ENCODE results near the gene VAMP8. TPM values are rescaled to one million over a fixed set of nuclear protein-coding genes. Genes with fewer than 3 reads are reported as not detected.
A peak's percentile ranks its signal among the peaks of the same experiment; 100 is the strongest.
"Not testable (repeated sequence)": the region's sequence is repeated elsewhere in the genome, so short reads cannot be mapped to it uniquely, and the experiment has no call there.

Gene VAMP8
- total RNA-seq, 1 donor from 2014 or later, result 3.8 TPM

DNA sequence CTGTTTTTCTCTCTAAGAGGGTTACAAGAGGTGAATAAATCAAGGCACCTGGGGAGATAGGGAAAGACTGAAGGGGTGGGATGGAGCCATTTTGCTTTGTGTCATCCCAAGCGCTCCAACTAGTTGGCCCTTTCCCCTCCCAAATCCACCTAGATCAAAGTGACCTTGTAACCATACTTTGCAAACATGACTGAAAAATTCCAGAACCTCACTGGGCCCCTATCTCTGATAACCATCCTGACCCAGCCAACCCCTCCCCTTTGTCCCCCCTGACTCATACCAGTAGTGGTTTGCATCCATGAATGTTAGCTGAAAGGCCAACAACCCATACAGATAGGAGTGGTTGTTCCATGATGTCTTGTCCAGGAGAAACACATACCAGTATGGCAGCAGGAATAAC is 19.2 kb upstream of the VAMP8 start:
- peaks cover 24% of the 10 kb centered on the region for H3K36me3 Mint-ChIP-seq (ENCODE audit: unreplicated experiment)
- no peak overlapping the region for H3K4me3 Mint-ChIP-seq (ENCODE audit: unreplicated experiment)
- no peak overlapping the region for H3K27ac Mint-ChIP-seq (ENCODE audit: unreplicated experiment)
- TF ChIP-seq, protein P1, sequence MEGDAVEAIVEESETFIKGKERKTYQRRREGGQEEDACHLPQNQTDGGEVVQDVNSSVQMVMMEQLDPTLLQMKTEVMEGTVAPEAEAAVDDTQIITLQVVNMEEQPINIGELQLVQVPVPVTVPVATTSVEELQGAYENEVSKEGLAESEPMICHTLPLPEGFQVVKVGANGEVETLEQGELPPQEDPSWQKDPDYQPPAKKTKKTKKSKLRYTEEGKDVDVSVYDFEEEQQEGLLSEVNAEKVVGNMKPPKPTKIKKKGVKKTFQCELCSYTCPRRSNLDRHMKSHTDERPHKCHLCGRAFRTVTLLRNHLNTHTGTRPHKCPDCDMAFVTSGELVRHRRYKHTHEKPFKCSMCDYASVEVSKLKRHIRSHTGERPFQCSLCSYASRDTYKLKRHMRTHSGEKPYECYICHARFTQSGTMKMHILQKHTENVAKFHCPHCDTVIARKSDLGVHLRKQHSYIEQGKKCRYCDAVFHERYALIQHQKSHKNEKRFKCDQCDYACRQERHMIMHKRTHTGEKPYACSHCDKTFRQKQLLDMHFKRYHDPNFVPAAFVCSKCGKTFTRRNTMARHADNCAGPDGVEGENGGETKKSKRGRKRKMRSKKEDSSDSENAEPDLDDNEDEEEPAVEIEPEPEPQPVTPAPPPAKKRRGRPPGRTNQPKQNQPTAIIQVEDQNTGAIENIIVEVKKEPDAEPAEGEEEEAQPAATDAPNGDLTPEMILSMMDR (IDR thresholded peaks at IDR 0.05), result no peak
- H3K4me1 Mint-ChIP-seq (ENCODE audit: unreplicated experiment), result peaks cover 24% of the 10 kb centered on the region
- no peaks in the 10 kb centered on the region for H3K9me3 Mint-ChIP-seq (ENCODE audit: unreplicated experiment)
- no peaks in the 10 kb centered on the region for H3K27me3 Mint-ChIP-seq (ENCODE audit: unreplicated experiment)
- no peak for DNase-seq (ENCODE audit: extremely low spot score, unreplicated experiment)

DNA sequence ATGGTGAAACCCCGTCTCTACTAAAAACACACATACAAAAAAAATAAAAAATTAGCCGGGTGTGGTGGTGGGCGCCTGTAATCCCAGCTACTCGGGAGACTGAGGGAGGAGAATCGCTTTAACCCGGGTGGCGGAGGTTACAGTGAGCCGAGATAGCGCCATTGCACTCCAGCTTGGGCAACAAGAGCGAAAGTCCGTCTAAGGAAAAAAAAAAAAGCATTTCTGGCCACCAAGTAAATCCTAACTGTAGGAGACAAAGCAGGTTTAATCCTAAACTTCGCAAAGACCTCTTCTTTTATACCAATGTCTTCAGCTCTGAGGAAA is 17.0 kb upstream of the VAMP8 start:
- peak overlapping the region; percentile 98 for H3K4me3 Mint-ChIP-seq (ENCODE audit: unreplicated experiment)
- peaks cover 14% of the 10 kb centered on the region for H3K36me3 Mint-ChIP-seq (ENCODE audit: unreplicated experiment)
- H3K4me1 Mint-ChIP-seq (ENCODE audit: unreplicated experiment), result peaks cover 24% of the 10 kb centered on the region
- not testable (repeated sequence) for H3K9me3 Mint-ChIP-seq (ENCODE audit: unreplicated experiment); H3K27me3 Mint-ChIP-seq (ENCODE audit: unreplicated experiment); DNase-seq (ENCODE audit: extremely low spot score, unreplicated experiment)
- H3K27ac Mint-ChIP-seq (ENCODE audit: unreplicated experiment), result peak overlapping the region; percentile 96

DNA sequence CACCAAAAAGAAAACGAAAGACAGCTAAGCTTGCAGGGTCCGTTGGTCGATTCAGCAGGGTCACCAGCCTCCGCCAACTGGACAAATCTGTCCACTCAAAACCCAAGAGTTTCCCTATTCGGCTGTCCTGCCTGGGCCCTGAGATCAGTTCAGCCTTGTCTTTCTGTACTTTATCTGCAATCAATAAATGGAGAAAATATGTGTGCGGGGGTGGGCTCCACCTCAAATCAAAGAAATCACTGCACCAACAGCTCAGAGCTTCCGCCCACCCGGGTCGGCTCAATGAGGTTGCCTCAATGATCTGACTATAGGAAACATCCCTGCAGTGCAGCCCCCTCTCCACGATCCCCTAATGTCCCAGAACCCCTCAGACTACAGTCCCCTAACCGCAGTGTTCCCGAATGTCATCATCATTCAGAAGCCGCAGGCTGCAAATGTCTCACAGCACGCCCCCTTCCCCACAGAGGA is 16.5 kb upstream of the VAMP8 start:
- peaks cover 13% of the 10 kb centered on the region for H3K36me3 Mint-ChIP-seq (ENCODE audit: unreplicated experiment)
- no peak for DNase-seq (ENCODE audit: extremely low spot score, unreplicated experiment)
- H3K4me1 Mint-ChIP-seq (ENCODE audit: unreplicated experiment), result peaks cover 24% of the 10 kb centered on the region
- peak overlapping the region; percentile 96 for H3K27ac Mint-ChIP-seq (ENCODE audit: unreplicated experiment)
- peak overlapping the region; percentile 98 for H3K4me3 Mint-ChIP-seq (ENCODE audit: unreplicated experiment)
- no peaks in the 10 kb centered on the region for H3K27me3 Mint-ChIP-seq (ENCODE audit: unreplicated experiment)
- TF ChIP-seq, protein P1 (IDR thresholded peaks at IDR 0.05), result no peak
- H3K9me3 Mint-ChIP-seq (ENCODE audit: unreplicated experiment), result no peaks in the 10 kb centered on the region

DNA sequence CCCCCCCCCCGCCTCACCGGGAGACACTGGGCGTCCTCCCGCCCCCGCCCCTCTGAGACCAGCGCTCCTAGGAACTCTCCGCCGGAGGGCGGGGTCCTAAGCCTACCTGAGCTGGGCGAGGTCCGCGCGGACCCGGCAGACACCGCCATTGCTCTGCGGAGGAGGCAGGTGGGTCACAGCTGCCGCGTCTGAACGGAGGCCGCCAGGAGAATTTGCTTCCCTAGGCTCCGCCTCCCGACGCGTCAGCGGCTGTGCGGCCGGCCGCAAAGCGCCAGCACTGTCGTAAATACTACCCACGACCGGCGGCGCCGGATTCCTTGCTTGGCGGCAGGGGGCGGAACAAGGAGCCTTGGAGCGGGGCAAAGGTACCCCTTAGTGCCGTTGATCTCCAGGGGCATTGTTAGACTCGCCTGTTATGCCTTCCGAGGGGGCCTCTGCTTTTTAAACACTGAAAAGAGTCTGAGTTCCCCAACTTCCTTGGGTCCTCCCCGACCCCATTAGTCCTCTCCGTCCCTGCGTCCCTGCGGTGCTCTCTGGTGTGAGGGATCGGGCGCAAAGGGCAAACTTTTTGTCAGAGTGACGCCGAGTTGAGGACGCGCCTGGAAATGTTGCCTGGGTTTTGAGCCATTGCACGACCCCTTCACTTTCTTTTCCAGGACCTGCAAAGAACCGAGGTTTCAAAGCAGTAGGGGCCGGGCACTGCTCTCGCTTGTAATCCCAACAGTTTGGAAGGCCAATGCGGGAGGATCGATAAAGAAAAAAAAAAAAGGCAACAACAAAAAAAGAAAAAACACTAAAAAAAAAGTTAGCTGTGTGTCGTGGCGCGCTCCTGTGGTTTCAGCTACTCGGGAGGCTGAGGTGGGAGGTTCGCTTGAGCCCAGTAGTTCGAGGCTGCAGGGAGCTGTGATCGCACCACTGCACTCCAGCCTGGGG is 15.8 kb upstream of the VAMP8 start, which contains the start of gene GGCX:
TSS of gene GGCX (minus strand) at position 214 of the 933 bp plus-strand sequence. CDS start at position 149, 65 bp downstream.
- peak; percentile 96 for DNase-seq (ENCODE audit: extremely low spot score, unreplicated experiment)
- H3K4me3 Mint-ChIP-seq (ENCODE audit: unreplicated experiment), result peak within 1 kb of the TSS; percentile 98
- no peaks in the 10 kb centered on the region for H3K27me3 Mint-ChIP-seq (ENCODE audit: unreplicated experiment)
- TF ChIP-seq, protein P1 (IDR thresholded peaks at IDR 0.05), result peak; percentile 44
- peaks cover 9% of the 10 kb centered on the region for H3K36me3 Mint-ChIP-seq (ENCODE audit: unreplicated experiment)
- H3K9me3 Mint-ChIP-seq (ENCODE audit: unreplicated experiment), result no peaks in the 10 kb centered on the region
- H3K4me1 Mint-ChIP-seq (ENCODE audit: unreplicated experiment), result peaks cover 24% of the 10 kb centered on the region
- peak within 1 kb of the TSS; percentile 96 for H3K27ac Mint-ChIP-seq (ENCODE audit: unreplicated experiment)

DNA sequence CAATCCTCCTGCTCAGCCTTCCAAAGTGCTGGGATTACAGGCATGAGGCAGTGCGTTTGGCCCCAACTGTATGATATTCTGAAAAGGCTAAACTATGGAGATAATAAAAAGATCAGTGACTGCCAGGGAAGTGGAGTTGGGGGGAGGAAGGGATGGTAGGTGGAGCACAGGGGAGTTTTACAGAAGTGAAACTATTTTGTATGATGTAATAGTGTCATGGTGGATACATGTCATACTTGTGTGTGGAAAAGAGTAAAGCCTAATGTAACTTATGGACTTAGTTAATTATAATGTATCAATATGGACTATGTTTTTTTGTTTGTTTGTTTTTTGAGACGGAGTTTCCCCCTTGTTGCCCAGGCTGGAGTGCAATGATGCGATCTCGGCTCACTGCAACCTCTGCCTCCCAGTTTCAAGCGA is 13.2 kb upstream of the VAMP8 start:
- TF ChIP-seq, protein P1 (IDR thresholded peaks at IDR 0.05), result no peak
- Mint-ChIP-seq H3K4me1 (ENCODE audit: unreplicated experiment) (peaks cover 22% of the 10 kb centered on the region), H3K27me3 (ENCODE audit: unreplicated experiment) (no peaks in the 10 kb centered on the region), H3K27ac (ENCODE audit: unreplicated experiment) (no peak overlapping the region), H3K36me3 (ENCODE audit: unreplicated experiment) (no peaks in the 10 kb centered on the region), H3K9me3 (ENCODE audit: unreplicated experiment) (no peaks in the 10 kb centered on the region), H3K4me3 (ENCODE audit: unreplicated experiment) (no peak overlapping the region)
- no peak for DNase-seq (ENCODE audit: extremely low spot score, unreplicated experiment)

All from osteocyte (in vitro differentiated cells).